A673 (cell line): ENCODE measurements around the gene TMEM205.
"Not testable (repeated sequence)": the region's sequence is repeated elsewhere in the genome, so short reads cannot be mapped to it uniquely, and the experiment has no call there.

Experiments used
- CTCF ChIP-seq: fragments of 300-800, 200-600 bp; sonication (generic); conservative IDR thresholded peaks from 2 replicates; pipeline ENCODE4 v1.5.1; 2017; ENCODE audit warnings: low read depth, mild to moderate bottlenecking, antibody characterized with exemption, low read length, moderate library complexity, mixed read lengths
- EZH2 ChIP-seq: fragments of 200-600 bp; sonication (generic); IDR thresholded peaks from 2 replicates; pipeline ENCODE4 v1.6.1; 2017; ENCODE audit warnings: borderline replicate concordance, low read depth, mild to moderate bottlenecking, mixed read lengths, antibody characterized with exemption, low read length; ENCODE audit not compliant: poor library complexity, severe bottlenecking

- TF ChIP-seq CTCF, EZH2: not testable (repeated sequence)
Observed at GRCh38 chr19:11333838-11334237, 12.2 kb downstream of the TMEM205 start.
